ENCODE results near the gene GLYR1.

The GLYR1 gene

GRCh38 chr16:4805231-4805630 lies 41.9 kb downstream of the GLYR1 start:
- DNase-seq (ENCODE audit: low read depth), result no peak

- DNase-seq (ENCODE audit: low read depth), result no peak
Measured at GRCh38 chr16:4803898-4804762, 43.0 kb downstream of the GLYR1 start.

DNA sequence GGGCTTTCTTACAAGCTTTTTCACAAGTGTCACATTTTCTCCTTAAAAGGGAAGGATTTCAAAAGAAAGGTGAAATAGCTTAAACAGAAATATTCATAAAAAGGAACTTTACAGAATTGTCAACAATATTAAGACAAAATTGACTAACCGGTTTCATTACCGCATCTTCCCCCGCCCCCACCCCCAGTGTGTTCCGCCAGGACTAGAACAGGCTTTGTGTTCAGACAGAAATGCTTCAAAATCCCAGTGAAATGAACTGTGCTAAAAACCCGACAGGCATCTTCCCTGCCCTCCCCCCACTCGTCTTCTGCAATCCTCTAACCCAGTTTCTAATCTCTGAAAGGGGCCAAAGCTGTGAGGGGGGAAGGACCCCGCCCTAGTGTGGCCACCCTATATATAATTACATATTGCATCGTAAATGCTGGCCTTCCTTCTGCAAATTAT lies 43.7 kb downstream of the GLYR1 start:
- no peak for DNase-seq (ENCODE audit: low read depth)

DNA sequence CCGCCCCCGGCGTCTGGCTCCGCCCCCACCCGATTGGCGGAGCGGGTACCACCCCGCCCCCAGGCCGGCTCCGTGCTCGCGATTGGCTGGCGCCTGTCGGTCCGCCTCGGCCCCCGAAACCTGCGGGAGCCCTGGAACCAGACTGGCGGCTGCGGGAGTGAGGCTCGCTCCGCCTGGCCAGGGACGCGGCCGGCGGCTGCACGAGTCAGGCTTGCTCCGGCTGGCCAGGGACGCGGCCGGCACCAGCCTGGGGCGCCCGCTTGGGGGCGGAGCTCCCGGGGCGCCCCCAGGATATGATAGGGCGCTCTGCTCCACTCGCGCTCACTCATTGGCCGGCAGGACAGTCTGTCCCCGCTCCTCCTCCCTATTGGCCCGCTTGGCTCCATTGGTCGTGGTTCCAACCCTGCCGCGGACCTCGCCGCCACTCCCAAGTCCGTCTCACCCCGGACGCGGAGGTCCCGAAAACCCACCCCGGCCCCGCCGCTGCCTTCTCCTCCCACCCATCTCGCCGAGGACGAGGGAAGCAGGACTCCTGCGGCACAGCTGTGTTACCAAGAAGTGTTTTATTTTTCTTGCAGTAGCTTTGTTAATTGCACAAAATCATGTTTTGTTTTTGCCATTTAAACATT lies 44.3 kb downstream of the GLYR1 start:
- peak; percentile 84 for DNase-seq (ENCODE audit: low read depth)

GRCh38 chr16:4801962-4802658 lies 45.0 kb downstream of the GLYR1 start, which contains the start of gene ROGDI:
TSS of gene ROGDI (minus strand) at chr16:4802633. CDS start at chr16:4802571, 62 bp downstream.
- DNase-seq (ENCODE audit: low read depth), result peak; percentile 59

DNA sequence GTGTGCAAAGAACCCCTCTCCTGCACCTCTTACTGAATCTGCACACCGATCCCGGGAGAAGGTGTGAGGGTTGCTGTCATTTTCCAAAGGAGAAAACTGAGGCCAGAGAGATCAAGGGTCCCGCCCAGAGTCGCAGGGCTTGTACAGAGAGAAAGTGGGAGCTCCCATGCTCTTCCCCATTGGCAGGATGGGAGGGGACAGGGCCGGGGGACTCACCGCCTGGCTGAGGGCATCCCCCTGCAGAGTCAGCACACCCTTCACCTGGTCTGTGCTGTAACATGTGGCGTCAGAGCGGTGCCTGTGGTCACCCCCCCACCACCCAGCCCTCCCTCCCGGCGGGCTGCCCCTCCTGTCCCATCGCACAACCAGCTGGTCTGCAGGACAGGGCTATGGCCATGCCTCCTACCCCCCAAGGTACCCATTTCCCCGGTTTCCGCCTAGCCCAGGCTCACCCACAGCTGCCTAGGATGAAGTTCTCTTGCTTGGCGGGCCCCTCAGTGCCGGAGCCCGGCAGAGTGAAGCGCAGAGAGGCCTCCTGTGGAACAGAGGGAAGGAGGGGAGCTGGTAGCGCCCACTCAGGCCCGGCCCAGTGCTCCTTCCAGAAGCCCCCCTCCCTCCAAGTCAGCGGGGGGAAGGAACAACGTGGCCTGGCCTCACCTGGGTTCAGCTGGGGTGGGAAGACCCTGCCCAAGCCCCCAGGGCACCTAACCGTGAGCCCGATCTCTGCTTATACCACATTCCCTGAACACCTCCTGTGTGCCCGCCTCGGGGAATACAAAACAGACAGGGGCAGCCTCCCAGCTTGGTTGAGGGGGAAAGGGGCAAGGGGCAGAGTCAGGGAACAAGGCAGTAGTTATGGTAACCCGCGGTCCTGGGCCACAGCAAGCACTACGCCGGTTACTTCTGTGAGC lies 45.8 kb downstream of the GLYR1 start:
- DNase-seq (ENCODE audit: low read depth), result no peak

DNA sequence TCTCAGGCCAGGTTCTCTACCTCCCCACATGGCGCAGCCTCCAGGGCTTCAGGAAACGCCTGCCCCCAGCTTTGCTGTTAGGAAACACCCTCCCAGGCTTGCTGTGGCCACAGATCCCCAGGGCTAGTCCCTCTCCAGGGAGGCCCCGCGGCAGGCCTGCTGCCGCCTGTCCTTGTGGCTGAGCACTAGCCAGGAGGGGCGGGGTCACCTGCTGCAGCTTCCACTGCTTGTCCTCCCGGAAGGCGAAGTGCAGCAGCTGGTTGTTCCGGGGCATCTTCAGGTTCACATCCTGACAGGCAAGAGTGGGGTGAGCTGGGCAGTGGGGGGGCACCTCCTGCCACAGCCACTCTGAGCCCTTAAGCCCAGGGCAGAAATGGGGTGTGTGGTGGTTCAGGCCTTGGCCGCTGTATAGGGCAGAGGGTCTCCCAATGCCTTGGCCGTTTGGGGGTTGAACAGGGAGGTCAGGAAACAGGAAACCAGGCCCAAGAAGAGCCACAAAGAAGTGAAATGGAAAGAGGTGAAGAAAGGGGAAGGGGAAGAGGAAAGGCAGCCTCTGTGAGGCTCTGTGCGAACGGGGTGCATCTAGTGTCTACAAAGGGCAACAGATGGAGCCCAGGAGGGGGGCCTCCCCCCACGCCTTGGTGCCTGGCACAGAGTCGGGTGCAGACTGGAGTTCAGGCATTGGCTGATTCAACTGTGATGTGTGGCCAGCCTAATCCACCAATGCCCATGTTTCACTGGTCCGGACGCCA lies 46.6 kb downstream of the GLYR1 start:
- DNase-seq (ENCODE audit: low read depth), result no peak

DNA sequence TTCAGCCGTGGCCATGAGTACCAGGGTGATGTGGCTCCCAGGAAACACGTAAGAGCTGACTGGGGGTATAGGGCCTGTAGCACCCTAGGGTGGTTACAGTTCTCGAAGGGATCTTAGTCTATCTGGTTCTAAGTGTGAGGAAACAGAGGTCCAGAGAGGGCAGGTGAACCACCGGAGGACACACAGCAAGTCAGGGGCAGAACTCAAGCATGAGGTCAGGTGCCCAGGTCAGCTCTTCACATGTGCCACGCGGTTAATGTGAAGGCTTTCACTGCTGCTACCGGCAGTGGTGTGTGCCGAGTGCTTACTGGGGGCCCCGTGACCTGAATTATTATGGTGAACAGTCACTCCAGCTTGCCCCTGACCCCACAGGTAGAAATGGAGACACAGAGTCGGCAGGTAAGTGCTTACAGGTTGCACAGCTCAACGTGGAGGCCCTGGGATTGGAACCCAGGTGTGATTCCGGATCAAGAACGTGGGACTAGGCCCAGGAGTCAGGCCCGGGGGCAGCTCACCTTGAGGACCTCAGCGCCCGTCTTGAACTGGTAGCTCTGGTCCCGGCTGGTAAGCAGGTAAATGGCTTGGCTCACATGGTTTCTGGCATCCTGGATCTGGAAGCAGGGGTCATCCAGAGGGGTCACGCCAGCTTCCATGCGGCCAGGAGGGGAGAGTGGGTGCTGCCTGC lies 47.8 kb downstream of the GLYR1 start:
- no peak for DNase-seq (ENCODE audit: low read depth)

DNA sequence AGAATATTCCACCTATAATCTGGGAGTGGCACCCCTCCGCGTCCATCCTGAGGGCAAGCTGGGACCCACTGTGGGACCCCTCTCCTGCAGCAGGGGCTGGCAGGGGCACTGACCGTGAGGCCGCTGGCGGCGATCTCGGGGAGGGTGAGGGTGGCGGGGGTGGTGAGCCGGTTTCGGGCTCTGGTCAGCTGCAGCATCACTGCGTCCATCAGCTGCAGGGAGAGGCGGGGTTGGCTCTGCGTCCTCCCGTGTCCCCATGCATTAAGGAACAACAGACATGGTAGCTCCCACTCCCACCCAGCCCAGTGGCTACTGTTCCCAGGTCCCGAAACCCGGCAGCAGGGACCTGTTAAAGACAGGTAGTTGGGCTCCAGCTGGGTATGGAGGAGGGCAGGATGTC lies 48.6 kb downstream of the GLYR1 start:
- no peak for DNase-seq (ENCODE audit: low read depth)

- DNase-seq (ENCODE audit: low read depth), result no peak
Measured at GRCh38 chr16:4797805-4798252, 49.3 kb downstream of the GLYR1 start.

- no peak for DNase-seq (ENCODE audit: low read depth)
Measured at GRCh38 chr16:4796982-4797804, 49.9 kb downstream of the GLYR1 start.

GRCh38 chr16:4795828-4796572 lies 51.1 kb downstream of the GLYR1 start:
- DNase-seq (ENCODE audit: low read depth), result no peak

DNA sequence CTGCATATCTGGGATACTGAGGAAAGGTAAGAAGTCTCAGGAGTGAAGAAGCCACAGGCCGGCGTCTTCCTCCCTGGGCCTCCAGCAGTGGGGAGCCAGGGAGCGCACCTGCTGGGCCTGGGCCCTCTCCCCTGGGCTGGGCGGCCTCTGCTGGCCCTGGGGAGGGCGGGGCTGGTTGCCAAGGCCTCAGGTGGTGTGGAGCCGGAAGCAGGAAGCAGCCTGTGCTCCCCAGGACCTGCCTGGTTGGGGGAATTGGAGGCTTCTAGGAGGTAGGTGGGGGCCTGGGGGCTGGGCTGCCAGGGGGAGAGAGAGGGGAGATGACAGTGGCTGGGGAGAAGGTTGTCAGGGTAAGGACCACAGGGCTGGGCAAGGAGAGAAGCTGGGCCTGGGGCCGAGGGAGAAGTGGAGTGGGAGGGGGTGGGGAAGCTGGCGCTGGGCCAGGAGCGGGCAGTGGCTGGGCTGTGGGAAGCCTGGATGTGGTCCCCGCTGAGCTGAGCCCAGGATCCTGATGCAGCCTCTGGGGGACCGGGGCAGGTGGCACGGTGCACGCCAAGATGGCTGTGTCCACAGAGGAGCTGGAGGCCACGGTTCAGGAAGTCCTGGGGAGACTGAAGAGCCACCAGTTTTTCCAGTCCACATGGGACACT lies 51.8 kb downstream of the GLYR1 start, which contains the start of gene SMIM22:
SMIM22 (plus strand) TSS at position 189 of the 647 bp plus-strand sequence; CDS start at position 555, 366 bp downstream.
- DNase-seq (ENCODE audit: low read depth), result no peak

GRCh38 chr16:4792951-4793513 lies 54.1 kb downstream of the GLYR1 start:
- no peak for DNase-seq (ENCODE audit: low read depth)

DNA sequence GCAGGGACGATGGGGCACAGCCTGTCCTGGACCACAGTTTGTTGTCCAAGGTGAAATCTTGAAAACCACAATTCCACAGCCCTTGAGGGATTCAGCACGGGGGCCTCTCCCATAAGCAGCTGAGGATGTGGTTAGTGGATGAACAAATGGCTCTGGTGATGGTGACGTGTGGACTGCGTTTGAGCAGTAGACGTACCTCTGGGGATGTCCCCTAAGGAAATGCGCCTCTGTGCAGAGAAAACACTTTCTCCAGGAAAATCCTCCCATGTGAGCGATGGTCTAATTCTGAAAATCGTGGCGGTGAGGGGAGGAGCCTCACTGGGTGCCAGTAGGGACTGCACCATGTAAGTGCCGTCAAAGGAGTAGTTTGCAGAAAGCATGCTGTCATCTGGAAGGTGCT lies 56.2 kb downstream of the GLYR1 start:
- no peak for DNase-seq (ENCODE audit: low read depth)

- DNase-seq (ENCODE audit: low read depth), result no peak
Measured at GRCh38 chr16:4790261-4790660, 56.8 kb downstream of the GLYR1 start.

DNA sequence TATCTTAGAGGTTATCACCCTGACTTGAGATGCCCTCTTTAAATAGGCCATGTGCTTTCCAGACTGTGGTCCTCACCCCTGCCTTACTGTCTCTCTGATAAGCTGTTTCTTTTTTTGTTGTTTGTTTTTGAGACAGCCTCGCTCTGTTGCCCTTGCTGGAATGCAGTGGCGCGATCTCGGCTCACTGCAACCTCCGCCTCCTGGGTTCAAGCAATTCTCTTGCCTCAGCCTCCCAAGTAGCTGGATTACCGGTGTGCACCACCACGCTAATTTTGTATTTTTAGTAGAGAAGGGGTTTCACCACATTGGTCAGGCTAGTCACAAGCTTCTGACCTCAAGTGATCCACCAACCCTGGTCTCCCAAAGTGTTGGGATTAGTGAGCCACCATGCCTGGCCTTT lies 58.2 kb downstream of the GLYR1 start:
- DNase-seq (ENCODE audit: low read depth), result no peak

- no peak for DNase-seq (ENCODE audit: low read depth)
Measured at GRCh38 chr16:4788489-4788889, 58.6 kb downstream of the GLYR1 start.

Measured in activated T-cell treated with anti-CD3 and anti-CD28 coated beads for 24 hours (primary cell).